ENCODE results near the gene CXCL11.

Gene CXCL11

DNA sequence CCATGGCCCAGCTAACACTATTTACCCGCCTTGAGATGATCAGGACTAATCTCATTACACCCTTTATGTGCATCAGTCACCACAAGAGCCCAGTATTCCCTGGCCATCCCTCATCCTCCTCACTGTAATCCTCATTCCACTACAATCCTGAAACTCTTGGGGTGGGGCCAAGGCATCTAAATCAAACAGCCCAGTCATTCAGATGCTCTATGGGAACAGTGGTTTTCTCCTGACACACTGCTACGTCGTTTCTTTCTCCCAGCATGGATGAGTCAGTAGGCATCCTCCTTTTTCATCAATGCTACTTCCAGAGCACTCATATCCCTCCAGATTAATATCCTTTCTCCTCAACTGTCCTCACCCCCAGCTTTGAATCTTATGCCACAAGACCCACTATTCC lies 50.8 kb downstream of the CXCL11 start:
- no peak for TF ChIP-seq CTCF (IDR thresholded peaks at IDR 0.05; ENCODE audit: insufficient read depth, missing control alignments)
- DNase-seq (ENCODE audit: insufficient read length, low spot score) = no peak
- FAIRE-seq = no peak
